Neutrophil (primary cell): ENCODE measurements around the gene KIZ.

ENCODE experiments used
- H3K27ac ChIP-seq: fragments of 200-600 bp; sonication (generic); 2 replicates; pipeline ENCODE4 v1.5.1; 2016; ENCODE audit warnings: mild to moderate bottlenecking, moderate library complexity
- H3K27me3 ChIP-seq: fragments of 200-600 bp; sonication (generic); 2 replicates; pipeline ENCODE4 v1.6.0; 2016; ENCODE audit warnings: mild to moderate bottlenecking
- H3K36me3 ChIP-seq: fragments of 200-600 bp; sonication (generic); 2 replicates; pipeline ENCODE4 v1.5.1; 2017
- H3K4me1 ChIP-seq, 2 experiments: fragments of 200-600 bp in 1 of 2; sonication (generic) in 1 of 2; 1 replicate in 1 of 2; 2 replicates in 1 of 2; pipeline versions ENCODE4 v1.5.1 to v1.6.1; 2013 to 2016; ENCODE audit warnings: low read depth in 1 of 2, low read length in 1 of 2, mild to moderate bottlenecking in 1 of 2, moderate library complexity in 1 of 2; ENCODE audit not compliant: control insufficient read depth in 1 of 2, insufficient read depth in 1 of 2
- H3K4me3 ChIP-seq, 2 experiments: fragments of 200-600 bp in 1 of 2; sonication (generic) in 1 of 2; 1 replicate in 1 of 2; 2 replicates in 1 of 2; pipeline ENCODE4 v1.5.1; 2013 to 2016; ENCODE audit warnings: low read depth in 1 of 2, low read length in 1 of 2, mild to moderate bottlenecking in 1 of 2, moderate library complexity in 1 of 2
- H3K9me3 ChIP-seq: fragments of 200-600 bp; sonication (generic); 2 replicates; pipeline ENCODE4 v1.5.1; 2016
- CTCF ChIP-seq: fragments of 200-600 bp; sonication (generic); IDR thresholded peaks from 2 replicates; pipeline ENCODE4 v1.5.1; 2016; ENCODE audit warnings: antibody characterized with exemption

Gene KIZ

GRCh38 chr20:21174516-21175239, 48.8 kb downstream of the KIZ start:
- Histone ChIP-seq H3K4me1 (no peaks in the 10 kb centered on the region), H3K9me3 (no peaks in the 10 kb centered on the region), H3K4me3 (no peak overlapping the region), H3K27me3 (no peaks in the 10 kb centered on the region), H3K27ac (no peak overlapping the region), H3K36me3 (no peaks in the 10 kb centered on the region)
- TF ChIP-seq CTCF, result no peak

GRCh38 chr20:21175433-21175832, 49.6 kb downstream of the KIZ start:
- H3K4me3 ChIP-seq, result no peak overlapping the region
- no peaks in the 10 kb centered on the region for H3K27me3 ChIP-seq
- no peaks in the 10 kb centered on the region for H3K36me3 ChIP-seq
- TF ChIP-seq CTCF, result no peak
- H3K4me1 ChIP-seq, result no peaks in the 10 kb centered on the region
- no peaks in the 10 kb centered on the region for H3K9me3 ChIP-seq
- no peak overlapping the region for H3K27ac ChIP-seq

- Histone ChIP-seq H3K36me3 (no peaks in the 10 kb centered on the region), H3K27me3 (no peaks in the 10 kb centered on the region), H3K9me3 (no peaks in the 10 kb centered on the region), H3K27ac (no peak overlapping the region), H3K4me3 (no peak overlapping the region), H3K4me1 (no peaks in the 10 kb centered on the region)
- TF ChIP-seq CTCF, result no peak
Measured at GRCh38 chr20:21177767-21178166, 51.9 kb downstream of the KIZ start.

- no peak overlapping the region for H3K27ac ChIP-seq
- no peaks in the 10 kb centered on the region for H3K27me3 ChIP-seq
- no peak for TF ChIP-seq CTCF
- H3K4me3 ChIP-seq, result no peak overlapping the region
- H3K4me1 ChIP-seq, result peaks cover 0 to under 1% of the 10 kb centered on the region in 2 experiments
- no peaks in the 10 kb centered on the region for H3K9me3 ChIP-seq
- H3K36me3 ChIP-seq, result no peaks in the 10 kb centered on the region
Measured at GRCh38 chr20:21179757-21180156, 53.9 kb downstream of the KIZ start.

GRCh38 chr20:21180248-21180647, 54.4 kb downstream of the KIZ start:
- no peaks in the 10 kb centered on the region for H3K36me3 ChIP-seq
- H3K27me3 ChIP-seq, result no peaks in the 10 kb centered on the region
- no peak overlapping the region for H3K27ac ChIP-seq
- H3K9me3 ChIP-seq, result no peaks in the 10 kb centered on the region
- TF ChIP-seq CTCF, result no peak
- no peak overlapping the region for H3K4me3 ChIP-seq
- H3K4me1 ChIP-seq, result peaks cover 0 to 3% of the 10 kb centered on the region in 2 experiments
